Measurements from ENCODE around the gene CITED2. TPM values are rescaled to one million over a fixed set of nuclear protein-coding genes. Genes with fewer than 3 reads are reported as not detected.
A peak's percentile ranks its signal among the peaks of the same experiment; 100 is the strongest.

Gene CITED2
- total and polyA plus RNA-seq, 2 of the 8 experiments (the other 6 are each of a cell fraction or from before 2014, with no cell fraction given) = 89.1 to 115 TPM

DNA sequence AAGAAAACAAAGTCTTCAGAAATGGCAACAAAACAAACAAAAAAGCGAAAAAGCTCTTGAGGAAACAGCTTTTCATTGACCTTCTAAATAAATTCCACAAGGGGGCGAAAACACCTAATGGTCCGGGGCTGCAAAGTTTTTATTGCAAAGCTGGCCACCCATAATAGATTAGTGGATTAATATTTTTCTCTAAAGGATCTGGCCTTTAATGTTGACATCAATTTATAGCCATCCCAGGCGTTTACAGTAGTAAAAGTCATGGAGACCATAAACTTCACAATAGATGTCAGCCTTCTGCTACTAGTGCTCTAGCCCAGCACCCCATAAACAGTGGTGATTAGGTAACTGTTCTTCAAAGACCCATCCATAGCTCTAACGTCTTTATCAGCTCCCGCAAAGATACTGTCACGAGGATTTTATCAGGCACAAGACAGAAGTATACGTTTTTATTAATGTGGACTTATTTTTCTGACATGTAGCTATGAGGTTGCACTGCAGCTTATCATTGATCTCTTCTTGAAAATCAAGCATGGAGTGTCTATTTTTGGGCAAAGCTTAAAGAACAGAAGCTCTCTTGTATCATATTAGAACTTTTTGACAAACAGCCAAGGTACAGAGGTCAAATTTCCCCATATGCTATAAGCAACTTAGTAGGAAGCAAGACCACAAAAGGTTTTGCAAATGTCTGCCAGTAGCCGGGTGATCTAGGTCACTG is 4.7 kb downstream of the CITED2 start:
- Histone ChIP-seq H4K91ac (replicated peaks; ENCODE audit: insufficient read length, low read length) (no peak overlapping the region), H3K23ac (ENCODE audit: insufficient read length) (no peak overlapping the region), H3K4me1 (replicated peaks in 1 of 4; ENCODE audit: control insufficient read depth in 3 of 4, insufficient read depth in 4 of 4, low read length in 3 of 4) (peaks cover 2 to 33% (median 22%) of the 10 kb centered on the region in 4 experiments; a peak in 5 of 7 replicates), H3K14ac (ENCODE audit: insufficient read length) (no peak overlapping the region), H3K27ac (ENCODE audit: low read depth, low read length) (no peak overlapping the region), H2BK12ac (ENCODE audit: low read depth, low read length) (no peak overlapping the region), H3K79me1 (ENCODE audit: low read depth, low read length) (no peaks in the 10 kb centered on the region; the same call in 1 of the 2 replicates), H3K56ac (replicated peaks; ENCODE audit: insufficient read length, low read depth, low read length) (no peak overlapping the region), H2BK20ac (ENCODE audit: low read length) (0 out of 2 replicates have a peak overlapping the region, but pooled peaks have one; percentile 34), H4K20me1 (replicated peaks in 1 of 2; ENCODE audit: control insufficient read depth in 1 of 2, insufficient read depth in 2 of 2, low read length in 2 of 2) (peaks cover 7% of the 10 kb centered on the region in 2 experiments), H3K23me2 (ENCODE audit: low read depth, low read length) (peaks cover 7% of the 10 kb centered on the region; the same call in 1 of the 2 replicates), H3K4me2 (ENCODE audit: insufficient read depth in 1 of 2, low read depth in 2 of 2, low read length in 2 of 2) (peak overlapping the region; percentile 59 to 92), H3K9ac (replicated peaks in 1 of 4; ENCODE audit: extremely low read depth in 1 of 4, low read depth in 3 of 4, low read length in 3 of 4) (no peak overlapping the region), H3K9me3 (ENCODE audit: insufficient read depth in 2 of 2, low read depth in 1 of 2, low read length in 1 of 2) (no peaks in the 10 kb centered on the region), H2AFZ (ENCODE audit: low read length) (no peak overlapping the region), H3K36me3 (ENCODE audit: control insufficient read depth in 2 of 4, insufficient read depth in 4 of 4, low read length in 3 of 4) (peaks cover 3 to 35% (median 10%) of the 10 kb centered on the region in 4 experiments; a peak in 5 of 8 replicates), H4K5ac (ENCODE audit: insufficient read length, low read depth, low read length) (no peak overlapping the region), H2AK5ac (ENCODE audit: low read depth, low read length) (no peak overlapping the region), H3K4me3 (ENCODE audit: extremely low read depth in 1 of 4, insufficient read depth in 2 of 4, low read depth in 3 of 4, low read length in 4 of 4) (peak overlapping the region in 1 of 4 experiments; percentile 96; a peak in 4 of 8 replicates), H3K27me3 (replicated peaks in 1 of 4; ENCODE audit: control insufficient read depth in 3 of 4, extremely low read depth in 1 of 4, insufficient read depth in 3 of 4, low read length in 3 of 4) (no peaks in the 10 kb centered on the region), H3K18ac (ENCODE audit: extremely low read depth, low read length) (no peak overlapping the region; the same call in 1 of the 2 replicates), H3K79me2 (ENCODE audit: control insufficient read depth in 1 of 2, insufficient read depth in 2 of 2, low read length in 2 of 2) (peaks cover 8 to 34% of the 10 kb centered on the region in 2 experiments; a peak in 3 of 4 replicates), H3K4ac (replicated peaks; ENCODE audit: insufficient read length, low read depth, low read length) (no peak overlapping the region), H2BK15ac (ENCODE audit: low read length) (peak overlapping the region; percentile 22; the same call in 1 of the 2 replicates), H4K8ac (ENCODE audit: extremely low read depth, insufficient read depth, low read length) (no peak overlapping the region), H2BK5ac (ENCODE audit: low read depth, low read length) (no peak overlapping the region), H2BK120ac (replicated peaks; ENCODE audit: low read depth, low read length) (peak overlapping the region; percentile 19)
- no peak for DNase-seq (ENCODE audit: low read depth in 1 of 2, low spot score in 2 of 2)
- no peak for FAIRE-seq
- POLR2A ChIA-PET (ENCODE audit: partially characterized antibody) = interaction anchor here (0.8 to 1.7 kb wide), 5 partner anchors 9 to 672 kb away, joined by 3 read pairs; no protein-coding TSS in a partner anchor
- CTCF ChIA-PET (ENCODE audit: partially characterized antibody) = interaction anchor here (0.6 to 2.2 kb wide), 39 partner anchors 10 to 1152 kb away, joined by 3 to 13 read pairs (median 3); no protein-coding TSS in a partner anchor
- WGBS, 2 experiments (ENCODE audit: extremely low coverage in 1 of 2, insufficient coverage in 1 of 2, insufficient read length in 1 of 2, insufficient replicate concordance in 2 of 2, low coverage in 1 of 2, low lambda C conversion rate in 2 of 2, missing lambda C conversion rate in 1 of 2) = 18% methylated on average over 9 of the region's 9 CpGs; no CpG with 5 or more reads in 1 of the 2 experiments
- TF ChIP-seq TEAD4 (IDR thresholded peaks at IDR 0.05; ENCODE audit: low read depth, low read length) = peak; percentile 45; the same call in 1 of the 2 replicates
- TF ChIP-seq HDAC2 (IDR thresholded peaks at IDR 0.05; ENCODE audit: borderline replicate concordance in 1 of 2, low read depth in 2 of 2, low read length in 2 of 2) = 0 out of 4 replicates have a peak, but pooled peaks of 1 of the 2 experiments have one; percentile 7
- TF ChIP-seq GTF2F1 (IDR thresholded peaks at IDR 0.05; ENCODE audit: borderline replicate concordance, low read depth, low read length) = no peak
- peak; percentile 80 to 82 for TF ChIP-seq RAD21 (IDR thresholded peaks at IDR 0.05 in 1 of 2, conservative IDR thresholded peaks at IDR 0.05 in 1 of 2; ENCODE audit: low read depth in 2 of 2, low read length in 2 of 2)
- no peak for TF ChIP-seq RBBP5 (IDR thresholded peaks at IDR 0.05; ENCODE audit: borderline replicate concordance, low read depth, low read length)
- TF ChIP-seq SIRT6 (IDR thresholded peaks at IDR 0.05; ENCODE audit: low read length) = no peak
